ENCODE measurements around the gene GCH1.
A peak's percentile ranks its signal among the peaks of the same experiment; 100 is the strongest.

The GCH1 gene

GRCh38 chr14:54902521-54903420, at the start of gene GCH1:
GCH1 (minus strand) TSS chr14:54902826; CDS start chr14:54902663, 163 bp downstream.
- Histone ChIP-seq H3K36me3 (no peaks in the 10 kb centered on the region), H3K27me3 (peaks cover 0 to 6% of the 10 kb centered on the region in 2 donors), H3K27ac (peak within 1 kb of the TSS; percentile 58 to 70), H3K9me3 (no peaks in the 10 kb centered on the region), H3K4me1 (peaks cover 0 to 21% (median 15%) of the 10 kb centered on the region in 4 donors), H3K4me3 (peak within 1 kb of the TSS; percentile 74 to 94)
- DNase-seq = peak; percentile 53 to 75
- intact Hi-C loops (cut with DNase I; ENCODE audit: low total_unique reads) = no loop called here
- TF ChIP-seq CTCF (IDR thresholded peaks at IDR 0.05) = no peak

- intact Hi-C loops (cut with DNase I; ENCODE audit: low total_unique reads) = no loop called here
- H3K9me3 ChIP-seq = no peaks in the 10 kb centered on the region
- no peaks in the 10 kb centered on the region for H3K4me1 ChIP-seq
- TF ChIP-seq CTCF (IDR thresholded peaks at IDR 0.05) = no peak
- H3K27ac ChIP-seq = no peak overlapping the region
- no peak for DNase-seq
- H3K4me3 ChIP-seq = no peak overlapping the region
- no peaks in the 10 kb centered on the region for H3K36me3 ChIP-seq
- H3K27me3 ChIP-seq = no peaks in the 10 kb centered on the region
Measured at GRCh38 chr14:54947230-54947629, 44.6 kb upstream of the GCH1 start.

- H3K36me3 ChIP-seq = no peaks in the 10 kb centered on the region
- DNase-seq = no peak
- intact Hi-C loops (cut with DNase I; ENCODE audit: low total_unique reads) = no loop called here
Measured at GRCh38 chr14:54946500-54946899, 43.9 kb upstream of the GCH1 start.

GRCh38 chr14:54944737-54945391, 42.2 kb upstream of the GCH1 start:
- H3K4me1 ChIP-seq = no peaks in the 10 kb centered on the region
- no peak overlapping the region for H3K4me3 ChIP-seq
- H3K36me3 ChIP-seq = no peaks in the 10 kb centered on the region
- no peaks in the 10 kb centered on the region for H3K27me3 ChIP-seq
- no peak overlapping the region for H3K27ac ChIP-seq
- TF ChIP-seq CTCF (IDR thresholded peaks at IDR 0.05) = no peak
- intact Hi-C loops (cut with DNase I; ENCODE audit: low total_unique reads) = no loop called here
- H3K9me3 ChIP-seq = no peaks in the 10 kb centered on the region
- no peak for DNase-seq

More at GRCh38 chr14:54946500-54946899, 43.9 kb upstream of the GCH1 start:
- Histone ChIP-seq H3K4me1 (no peaks in the 10 kb centered on the region), H3K27ac (no peak overlapping the region), H3K27me3 (no peaks in the 10 kb centered on the region), H3K4me3 (no peak overlapping the region), H3K9me3 (no peaks in the 10 kb centered on the region)
- TF ChIP-seq CTCF (IDR thresholded peaks at IDR 0.05) = no peak

- Histone ChIP-seq H3K36me3 (no peaks in the 10 kb centered on the region), H3K27ac (no peak overlapping the region), H3K27me3 (no peaks in the 10 kb centered on the region), H3K4me1 (no peaks in the 10 kb centered on the region), H3K9me3 (no peaks in the 10 kb centered on the region), H3K4me3 (no peak overlapping the region)
- intact Hi-C loops (cut with DNase I; ENCODE audit: low total_unique reads) = no loop called here
- TF ChIP-seq CTCF (IDR thresholded peaks at IDR 0.05) = no peak
- DNase-seq = no peak
Measured at GRCh38 chr14:54942913-54943312, 40.3 kb upstream of the GCH1 start.

Data from tibial artery (tissue), 4 donors.